Activated CD8-positive, alpha-beta T cell treated with anti-CD3 and anti-CD28 coated beads for 36 hours (primary cell): ENCODE data around the gene PRR23B. TPM values are rescaled to one million over a fixed set of nuclear protein-coding genes. Genes with fewer than 3 reads are reported as not detected.

ENCODE experiments used
- ATAC-seq: fragments of 200-7000 bp; cut with Tn5 transposase; one replicate; pipeline ENCODE4 v1.10.0; 2021; ENCODE audit warnings: mild to moderate bottlenecking, moderate library complexity
- CTCF ChIA-PET: fragments of 350-600 bp; sonication (Branson Sonifier 250); formaldehyde crosslinking; loops from one replicate; lab custom pipeline; 2021; ENCODE audit warnings: antibody characterized with exemption; lab: Charles Lee
- POLR2A ChIA-PET: fragments of 350-600 bp; sonication (Branson Sonifier 250); formaldehyde crosslinking; loops from one replicate; lab custom pipeline; 2021; ENCODE audit warnings: antibody characterized with exemption; lab: Charles Lee
- DNase-seq: peaks from one replicate; pipeline ENCODE4 v3.0.0-alpha.2; 2020
- H3K27ac Mint-ChIP-seq: one replicate; pipeline ENCODE4 v1.8.0; 2021; ENCODE audit warnings: mild to moderate bottlenecking, mixed read lengths
- H3K27me3 Mint-ChIP-seq: one replicate; pipeline ENCODE4 v1.8.0; 2021; ENCODE audit warnings: mixed read lengths
- H3K36me3 Mint-ChIP-seq: one replicate; pipeline ENCODE4 v1.8.0; 2021; ENCODE audit warnings: low read depth, mixed read lengths
- H3K4me1 Mint-ChIP-seq: one replicate; pipeline ENCODE4 v1.8.0; 2021; ENCODE audit warnings: low read depth, mixed read lengths
- H3K4me3 Mint-ChIP-seq: one replicate; pipeline ENCODE4 v1.8.0; 2021; ENCODE audit warnings: mild to moderate bottlenecking, moderate library complexity, mixed read lengths
- H3K9me3 Mint-ChIP-seq: one replicate; pipeline ENCODE4 v1.8.0; 2021; ENCODE audit warnings: mixed read lengths
- CTCF ChIP-seq: fragments of 200-600 bp; IDR thresholded peaks from one replicate; pipeline ENCODE4 v1.8.0; 2022; ENCODE audit warnings: antibody characterized with exemption, mild to moderate bottlenecking
- intact Hi-C: fragments of 100-400 bp; cut with micrococcal nuclease; formaldehyde crosslinking; loops from one replicate; pipeline ENCODE4 v1.10.0; 2022
- total RNA-seq, 2 experiments: library from RNA; stranded (reverse); gene quantifications; one replicate each; pipeline ENCODE4 v1.2.3, GENCODE V29; 2021

The PRR23B gene
- total RNA-seq, 2 experiments from 2014 or later, result not detected

- ChIA-PET POLR2A (no interaction called here), CTCF (no interaction called here)
- TF ChIP-seq CTCF, result no peak
- Mint-ChIP-seq H3K9me3 (peaks cover 4% of the 10 kb centered on the region), H3K4me1 (no peaks in the 10 kb centered on the region), H3K27ac (no peak overlapping the region), H3K36me3 (no peaks in the 10 kb centered on the region), H3K27me3 (no peaks in the 10 kb centered on the region), H3K4me3 (no peak overlapping the region)
- intact Hi-C loops, result no loop called here
- ATAC-seq, result no peak
- no peak for DNase-seq
Measured at GRCh38 chr3:139020036-139020867, 474 bp downstream of the PRR23B start.

GRCh38 chr3:139016430-139017048 is 4.2 kb downstream of the PRR23B start:
- H3K27ac Mint-ChIP-seq, result no peak overlapping the region
- no peak for TF ChIP-seq CTCF
- peaks cover 6% of the 10 kb centered on the region for H3K9me3 Mint-ChIP-seq
- DNase-seq, result no peak
- no peak overlapping the region for H3K4me3 Mint-ChIP-seq
- no peaks in the 10 kb centered on the region for H3K36me3 Mint-ChIP-seq
- ChIA-PET POLR2A (no interaction called here), CTCF (no interaction called here)
- ATAC-seq, result no peak
- H3K27me3 Mint-ChIP-seq, result peaks cover 2% of the 10 kb centered on the region
- intact Hi-C loops, result no loop called here
- no peaks in the 10 kb centered on the region for H3K4me1 Mint-ChIP-seq

- ChIA-PET CTCF (no interaction called here), POLR2A (no interaction called here)
- no peak for TF ChIP-seq CTCF
- Mint-ChIP-seq H3K27ac (no peak within 1 kb of the TSS), H3K4me1 (no peaks in the 10 kb centered on the region), H3K27me3 (peaks cover 6% of the 10 kb centered on the region), H3K4me3 (no peak within 1 kb of the TSS), H3K36me3 (no peaks in the 10 kb centered on the region), H3K9me3 (peaks cover 13% of the 10 kb centered on the region)
- ATAC-seq, result no peak
- intact Hi-C loops, result no loop called here
- no peak for DNase-seq
Measured at GRCh38 chr3:139006051-139006716, 14.5 kb downstream of the PRR23B start, which contains the start of gene PRR23A. Gene PRR23A (minus strand): TSS chr3:139006268. CDS start chr3:139006268, 0 bp downstream.

- Mint-ChIP-seq H3K9me3 (peaks cover 17% of the 10 kb centered on the region), H3K4me1 (no peaks in the 10 kb centered on the region), H3K27ac (no peak overlapping the region), H3K4me3 (no peak overlapping the region), H3K27me3 (peaks cover 9% of the 10 kb centered on the region), H3K36me3 (no peaks in the 10 kb centered on the region)
- DNase-seq, result no peak
- POLR2A ChIA-PET, result no interaction called here
- CTCF ChIA-PET, result no interaction called here
- ATAC-seq, result no peak
- intact Hi-C loops, result no loop called here
- no peak for TF ChIP-seq CTCF
Measured at GRCh38 chr3:139005356-139005993, 15.3 kb downstream of the PRR23B start.
